ENCODE data around the gene CHRNB4.

DNA sequence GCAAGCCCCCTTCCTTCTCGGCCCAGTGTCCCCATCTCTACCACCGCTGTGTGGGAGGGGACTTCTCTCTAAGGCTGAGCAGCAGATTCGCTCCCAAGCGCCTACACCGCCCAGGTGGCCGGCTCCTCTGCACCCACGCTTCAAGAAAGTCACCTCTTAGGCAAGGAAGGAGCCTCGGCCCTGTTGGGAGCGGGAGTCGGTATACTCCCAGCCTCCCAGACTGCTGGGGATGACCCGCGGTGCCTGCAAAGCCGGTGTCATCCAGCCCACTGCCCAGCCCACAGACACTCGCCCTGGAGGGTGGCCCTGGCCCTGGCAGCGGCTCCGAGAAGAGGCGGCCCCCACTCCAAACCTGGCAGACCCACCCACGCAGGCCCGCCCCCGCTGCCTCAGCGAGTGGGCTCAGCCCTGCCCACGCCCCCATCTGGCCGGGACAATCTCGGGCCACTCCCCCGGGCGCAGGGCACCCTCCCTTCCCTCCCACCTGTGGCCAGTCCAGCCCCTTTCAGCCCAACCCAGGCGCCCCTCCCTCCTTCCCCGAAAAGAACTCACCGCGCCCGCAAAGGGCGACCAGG, 396 bp downstream of the CHRNB4 start:
- TF ChIP-seq POLR2A (IDR thresholded peaks at IDR 0.05; ENCODE audit: low read length), result no peak
- TF ChIP-seq GATA1 (IDR thresholded peaks at IDR 0.05; ENCODE audit: low read depth, low read length), result no peak

All from erythroblast (primary cell).